ENCODE measurements around the gene BBS4.
"Not testable (repeated sequence)": the region's sequence is repeated elsewhere in the genome, so short reads cannot be mapped to it uniquely, and the experiment has no call there.

Gene BBS4, protein sequence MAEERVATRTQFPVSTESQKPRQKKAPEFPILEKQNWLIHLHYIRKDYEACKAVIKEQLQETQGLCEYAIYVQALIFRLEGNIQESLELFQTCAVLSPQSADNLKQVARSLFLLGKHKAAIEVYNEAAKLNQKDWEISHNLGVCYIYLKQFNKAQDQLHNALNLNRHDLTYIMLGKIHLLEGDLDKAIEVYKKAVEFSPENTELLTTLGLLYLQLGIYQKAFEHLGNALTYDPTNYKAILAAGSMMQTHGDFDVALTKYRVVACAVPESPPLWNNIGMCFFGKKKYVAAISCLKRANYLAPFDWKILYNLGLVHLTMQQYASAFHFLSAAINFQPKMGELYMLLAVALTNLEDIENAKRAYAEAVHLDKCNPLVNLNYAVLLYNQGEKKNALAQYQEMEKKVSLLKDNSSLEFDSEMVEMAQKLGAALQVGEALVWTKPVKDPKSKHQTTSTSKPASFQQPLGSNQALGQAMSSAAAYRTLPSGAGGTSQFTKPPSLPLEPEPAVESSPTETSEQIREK

DNA sequence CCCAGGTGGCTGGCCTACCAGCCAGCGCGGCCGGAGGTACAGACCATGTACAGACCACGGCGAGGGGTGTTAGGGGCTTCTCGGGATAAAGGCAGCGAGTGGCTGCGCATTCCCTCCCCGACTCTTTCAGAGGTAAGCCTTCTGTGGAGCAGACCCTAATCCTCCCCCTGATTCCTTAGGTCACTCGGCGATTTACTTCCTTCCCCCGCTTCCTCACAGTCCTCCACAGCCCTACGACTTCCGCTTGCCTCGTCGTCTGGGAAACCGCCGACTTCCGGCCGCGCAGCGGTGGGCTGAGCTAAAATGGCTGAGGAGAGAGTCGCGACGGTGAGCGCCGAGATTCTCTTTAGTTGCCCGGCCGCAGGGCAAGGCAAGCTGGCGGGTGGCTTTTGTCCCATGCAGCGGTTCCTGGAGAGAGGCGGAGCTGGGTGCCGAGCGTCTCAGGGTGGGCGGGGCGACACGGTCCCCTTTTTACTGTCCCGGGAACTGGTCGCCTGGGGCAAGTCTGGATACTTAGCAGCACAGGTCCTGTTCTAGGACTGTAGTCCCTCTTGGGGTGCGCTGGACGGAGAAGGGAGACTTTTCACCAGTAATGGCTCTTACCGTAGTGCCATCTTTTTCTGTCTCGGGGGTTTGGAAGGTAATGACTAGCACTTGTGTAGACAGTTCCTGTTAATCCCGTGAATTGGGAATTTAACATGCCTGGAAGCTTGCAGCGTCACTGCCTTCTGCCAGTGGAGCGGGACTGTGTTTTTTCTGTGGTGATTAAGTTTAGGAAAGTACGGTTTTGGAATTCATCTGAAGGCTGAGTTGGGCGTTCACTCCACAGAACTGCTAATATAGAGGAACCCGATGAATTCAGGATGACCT lies at the start of gene BBS4, which contains the start of gene HIGD2B:
Gene BBS4, plus strand, starts transcription at position 283 of the 870 bp plus-strand sequence. Its CDS starts 21 bp downstream, at position 304.
Gene HIGD2B, minus strand, starts transcription at position 258 of the 870 bp plus-strand sequence. CDS start 9,808 bp downstream, outside the sequence.
- DNase-seq (ENCODE audit: low read depth), result peak; percentile 86

DNA sequence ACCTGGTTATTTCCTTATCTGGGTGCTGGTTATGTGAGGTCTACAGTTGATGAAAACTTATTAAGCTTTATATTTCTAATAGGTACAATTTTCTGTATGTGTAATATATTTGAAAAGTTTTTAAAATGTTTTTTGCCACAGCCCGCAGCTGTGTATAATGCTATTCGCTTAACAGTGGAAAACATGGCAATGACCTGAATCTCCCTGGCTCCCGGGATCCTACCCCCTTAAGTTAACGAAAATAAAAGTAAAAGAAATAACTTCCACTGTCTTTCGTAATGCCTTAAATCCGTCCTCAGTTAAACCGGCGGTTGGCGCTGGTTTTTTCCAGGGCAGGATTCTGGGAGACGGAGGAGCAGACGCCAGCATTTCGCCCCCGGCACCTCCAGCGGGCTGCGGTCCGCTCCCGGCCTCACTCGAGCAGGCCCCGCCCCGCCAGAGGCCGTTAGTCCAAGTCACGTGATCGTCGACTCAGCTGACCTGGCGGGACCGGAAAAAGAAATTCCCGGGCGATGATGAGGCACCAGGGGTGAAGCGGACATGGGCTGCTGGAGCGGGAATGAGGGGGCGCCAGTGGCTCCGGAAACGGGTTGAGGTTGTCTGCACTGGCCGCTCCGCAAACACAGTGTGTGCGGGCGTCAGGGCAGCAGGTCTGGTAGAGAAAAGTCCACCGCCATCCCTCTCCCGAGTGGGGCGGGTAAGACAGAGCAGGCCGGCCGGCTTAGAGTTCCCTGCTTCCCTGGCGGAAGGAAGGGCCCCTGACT lies 49.3 kb upstream of the BBS4 start:
- DNase-seq (ENCODE audit: low read depth), result peak; percentile 85

DNA sequence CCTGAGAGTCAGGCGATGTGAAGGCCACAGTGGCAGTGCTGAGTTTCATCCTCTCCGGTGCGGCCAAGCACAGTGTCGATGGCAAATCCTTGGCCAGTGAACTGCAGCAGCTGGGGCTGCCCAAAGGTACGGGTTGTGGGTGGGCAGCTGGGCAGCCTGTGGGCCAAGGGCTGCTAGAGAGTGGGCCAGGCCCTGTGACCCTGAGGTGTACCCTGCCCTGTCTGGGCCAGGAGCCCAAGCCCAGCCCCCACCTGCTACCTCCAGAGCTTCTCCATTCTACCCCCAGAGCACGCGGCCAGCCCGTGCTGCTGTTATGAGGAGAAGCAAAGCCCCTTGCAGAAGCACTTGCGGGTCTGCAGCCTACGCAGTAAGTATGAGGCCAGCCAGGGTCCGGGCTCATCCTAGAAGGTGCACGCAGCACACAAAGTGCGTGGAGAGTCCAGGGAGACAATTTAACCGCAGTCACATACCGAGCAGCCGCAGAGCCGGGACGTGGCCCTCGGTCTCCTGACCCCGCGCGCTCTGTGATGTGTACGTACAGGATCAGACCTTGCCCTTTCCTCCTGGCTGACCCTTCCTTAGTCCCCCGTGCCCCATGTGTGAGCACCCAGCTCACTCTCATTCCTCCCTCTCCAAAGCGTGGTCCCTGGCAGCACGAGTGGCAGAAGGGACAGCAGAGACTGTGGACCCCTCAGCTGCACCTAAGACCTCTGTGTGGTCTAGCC lies 46.1 kb upstream of the BBS4 start:
- DNase-seq (ENCODE audit: low read depth), result not testable (repeated sequence)

DNA sequence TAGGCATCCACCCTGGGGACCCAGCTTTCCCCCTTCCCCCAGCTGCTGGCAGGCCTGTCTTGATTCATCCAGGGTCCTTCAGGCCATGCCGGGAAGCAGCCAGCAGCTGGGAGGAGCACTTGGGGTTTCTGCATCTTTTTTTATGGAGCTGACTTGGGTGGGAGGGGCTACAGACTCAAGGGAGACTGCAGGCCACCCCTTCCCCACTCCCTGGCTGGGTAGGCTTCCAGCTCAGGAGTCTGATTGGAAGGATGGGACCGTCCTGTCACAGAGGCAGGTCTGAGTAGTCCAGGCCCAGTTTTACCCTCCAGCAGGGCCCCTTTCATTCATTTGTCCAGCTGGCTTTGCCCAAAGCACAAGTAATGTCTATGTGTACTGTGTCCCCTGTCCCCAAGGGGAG lies 43.7 kb upstream of the BBS4 start:
- not testable (repeated sequence) for DNase-seq (ENCODE audit: low read depth)

DNA sequence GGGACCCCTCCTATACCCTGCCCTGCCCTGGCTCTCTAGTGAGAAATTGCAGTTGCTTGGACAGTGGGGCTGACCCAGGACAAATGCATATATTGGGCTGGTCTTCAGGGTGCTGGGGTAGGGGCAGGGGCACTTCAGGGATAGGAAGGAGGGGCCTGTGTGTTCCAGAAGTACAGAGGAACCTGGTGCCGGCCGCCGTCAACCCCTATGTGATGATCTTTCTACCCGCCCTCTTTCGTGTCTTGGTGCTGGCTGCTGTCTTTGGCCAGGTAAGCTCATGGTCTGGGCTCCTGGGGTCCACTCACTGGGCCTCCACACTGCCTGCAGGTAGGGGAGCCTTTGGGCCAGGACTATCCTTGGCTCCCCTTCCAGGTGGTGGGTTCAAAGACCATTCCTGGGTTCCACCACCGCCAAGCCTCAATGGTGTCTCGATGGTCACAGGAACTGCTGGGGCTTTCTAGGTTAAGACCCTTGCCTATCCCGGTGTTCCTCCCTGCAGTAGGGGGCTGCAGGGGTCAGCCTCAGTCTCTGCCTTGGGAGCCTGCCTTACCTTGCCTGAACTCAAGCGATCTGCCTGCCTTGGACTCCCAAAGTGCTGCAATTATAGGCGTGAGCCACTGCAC lies 37.3 kb upstream of the BBS4 start:
- DNase-seq (ENCODE audit: low read depth), result not testable (repeated sequence)

DNA sequence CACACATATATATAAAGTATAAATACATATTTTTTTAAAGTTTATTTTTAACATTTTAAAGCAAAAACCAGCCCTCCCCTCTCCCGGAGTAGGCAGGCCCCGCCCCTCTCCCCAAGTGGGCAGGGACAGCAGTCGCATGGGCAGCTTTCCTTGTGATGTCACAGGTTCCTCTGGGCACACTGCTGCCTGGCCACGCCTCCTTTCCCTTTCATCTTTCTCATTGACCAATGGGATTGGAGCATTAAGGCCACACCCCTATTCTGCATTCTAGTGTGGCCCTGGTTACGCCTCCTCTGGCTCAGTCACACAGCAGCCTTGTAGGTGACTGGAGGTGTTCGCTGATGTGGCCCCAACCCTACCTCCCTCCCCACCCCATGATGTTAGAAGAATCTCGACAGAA lies 31.6 kb upstream of the BBS4 start, which contains the start of gene GOLGA6B:
Gene GOLGA6B, plus strand, starts transcription at position 301 of the 400 bp plus-strand sequence. Its CDS starts 41 bp downstream, at position 342.
- DNase-seq (ENCODE audit: low read depth), result not testable (repeated sequence)

DNA sequence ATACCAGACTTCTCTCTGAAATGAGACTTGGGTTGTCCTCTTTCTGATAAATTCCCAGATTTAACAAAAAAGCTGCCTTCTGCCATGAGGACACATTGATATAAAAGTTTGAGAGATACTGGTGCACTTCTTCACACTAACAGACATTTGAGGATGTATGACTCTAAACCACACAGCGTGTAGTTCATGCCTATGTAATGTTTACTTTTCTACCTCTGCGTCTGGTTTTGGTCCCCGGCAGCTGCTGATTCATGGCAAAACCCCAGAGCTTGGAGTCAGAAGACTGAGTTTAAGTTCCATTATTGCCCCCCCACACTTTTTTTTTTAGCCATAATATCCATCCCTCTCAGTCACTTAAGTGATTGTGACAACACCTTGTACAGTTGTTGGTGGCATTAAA lies 30.0 kb upstream of the BBS4 start:
- not testable (repeated sequence) for DNase-seq (ENCODE audit: low read depth)

DNA sequence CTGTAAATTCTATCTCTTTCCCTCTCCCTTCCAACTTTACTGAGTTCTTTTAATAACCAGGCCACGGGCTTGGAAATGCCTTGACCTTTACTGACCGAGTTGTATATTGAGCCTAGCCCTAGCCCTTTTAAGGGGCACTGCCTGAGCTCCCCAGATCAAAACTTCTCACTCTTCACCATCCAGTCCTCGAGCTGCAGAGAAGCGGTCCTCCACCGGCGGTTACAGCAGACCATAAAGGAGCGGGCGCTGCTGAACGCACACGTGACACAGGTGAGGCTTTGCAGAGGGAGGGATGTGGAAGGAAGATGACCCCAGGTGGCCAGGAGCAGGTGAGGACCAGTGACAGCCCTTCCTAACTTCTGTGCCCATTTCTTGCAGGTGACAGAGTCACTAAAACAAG lies 24.9 kb upstream of the BBS4 start:
- DNase-seq (ENCODE audit: low read depth), result not testable (repeated sequence)

DNA sequence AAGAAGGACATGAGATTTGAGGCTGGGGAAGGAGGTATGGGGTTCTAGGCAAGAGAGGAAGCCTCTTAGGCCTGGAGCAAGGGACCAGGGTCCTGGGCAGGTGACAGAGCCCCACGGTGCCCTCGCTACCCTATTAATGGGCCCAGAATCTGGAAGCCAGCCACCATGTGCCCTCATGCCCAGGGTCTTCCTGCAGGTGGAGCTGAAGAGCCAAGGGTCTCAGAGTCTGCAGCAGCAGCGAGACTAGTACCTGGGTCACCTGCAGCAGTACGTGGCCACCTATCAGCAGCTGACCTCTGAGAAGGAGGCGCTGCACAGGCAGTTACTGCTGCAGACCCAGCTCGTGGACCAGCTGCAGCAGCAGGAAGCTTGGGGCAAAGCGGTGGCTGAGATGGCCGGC lies 22.1 kb upstream of the BBS4 start:
- DNase-seq (ENCODE audit: low read depth), result not testable (repeated sequence)

DNA sequence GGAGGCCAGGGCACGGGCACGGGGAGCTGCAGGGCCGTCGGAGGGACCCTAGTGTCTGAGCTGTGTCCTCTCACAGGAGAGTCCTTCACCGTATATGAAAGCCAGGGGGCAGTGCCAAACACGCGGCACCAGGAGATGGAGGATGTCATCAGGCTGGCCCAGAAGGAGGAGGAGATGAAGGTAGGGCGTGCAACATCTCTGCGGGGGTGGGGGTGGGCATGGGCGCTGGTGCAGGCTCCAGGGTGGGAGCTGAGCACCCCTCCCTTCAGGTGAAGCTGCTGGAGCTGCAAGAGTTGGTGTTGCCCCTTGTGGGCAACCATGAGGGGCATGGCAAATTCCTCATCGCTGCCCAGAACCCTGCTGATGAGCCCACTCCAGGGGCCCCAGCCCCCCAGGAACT lies 20.3 kb upstream of the BBS4 start:
- DNase-seq (ENCODE audit: low read depth), result not testable (repeated sequence)

DNA sequence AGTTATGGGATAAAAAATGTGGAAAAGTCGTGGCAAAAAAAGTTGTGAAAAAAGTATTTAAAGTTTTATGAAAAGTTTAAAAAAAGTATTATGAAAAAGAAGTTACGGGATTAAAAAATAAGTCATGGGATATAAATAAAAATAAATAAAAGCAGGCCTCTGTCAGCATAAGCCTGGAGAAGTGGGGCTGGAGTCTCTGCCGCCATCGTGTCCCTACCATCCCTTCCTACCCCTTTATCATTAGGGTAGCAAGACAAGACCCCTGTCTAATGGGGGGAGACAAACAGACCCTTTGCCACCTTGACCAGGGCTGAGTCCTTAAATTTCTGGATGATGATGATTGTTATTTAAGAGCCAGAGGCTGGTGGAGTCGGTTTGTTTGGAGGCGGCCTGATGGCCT lies 16.2 kb upstream of the BBS4 start:
- DNase-seq (ENCODE audit: low read depth), result not testable (repeated sequence)

DNA sequence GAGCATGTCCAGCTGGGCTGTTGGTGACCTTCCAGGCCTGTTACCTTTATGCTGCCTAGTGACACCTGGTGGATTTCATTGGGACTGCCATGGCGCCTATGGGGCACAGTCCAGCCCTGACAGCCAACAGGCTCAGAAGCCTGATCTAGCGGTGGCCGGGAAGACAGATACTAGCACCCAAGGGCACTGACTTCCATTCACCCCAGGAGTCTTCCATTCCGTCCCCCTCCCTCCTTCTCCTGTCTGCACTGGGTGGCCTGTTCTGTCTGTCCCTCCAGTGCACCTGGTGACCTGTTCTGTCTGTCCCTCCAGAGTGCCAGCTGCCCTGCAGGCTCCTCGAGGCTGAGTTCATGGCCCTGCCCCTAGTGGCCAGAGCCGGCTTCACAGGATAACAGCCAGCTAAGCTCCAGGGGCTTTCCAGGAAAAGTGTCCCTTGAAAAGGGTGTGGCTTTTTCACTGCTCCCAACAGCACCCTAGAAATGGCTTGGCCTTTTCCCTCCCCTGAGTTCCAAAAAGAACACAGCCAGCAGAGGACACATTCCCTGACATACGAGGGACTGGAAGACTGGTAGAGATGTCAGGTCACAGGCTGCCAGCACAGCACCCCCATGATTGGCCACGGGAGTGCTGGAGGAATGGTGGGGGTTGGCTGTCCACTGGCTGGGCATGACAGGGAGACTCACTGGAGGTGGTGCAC lies 15.2 kb upstream of the BBS4 start:
- peak; percentile 49 for DNase-seq (ENCODE audit: low read depth)

DNA sequence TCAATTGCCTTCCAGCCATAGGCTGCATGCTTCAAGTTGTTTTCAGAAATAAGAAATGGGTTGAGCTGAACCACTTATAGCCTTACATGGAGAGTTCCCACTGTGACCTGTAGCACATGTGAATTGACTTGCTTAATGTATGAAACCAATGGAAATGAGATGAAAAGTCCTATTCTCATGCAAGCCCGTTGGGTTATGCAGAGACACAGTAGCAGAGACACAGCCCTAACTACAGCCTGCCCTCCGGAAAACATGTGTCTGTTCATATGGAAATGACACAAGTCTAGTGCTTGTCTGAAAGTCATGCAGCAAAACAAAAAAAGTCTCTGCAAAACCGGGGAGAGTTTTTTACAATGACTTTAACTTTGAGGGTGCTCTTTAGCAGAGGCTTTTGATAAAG lies 14.5 kb upstream of the BBS4 start:
- no peak for DNase-seq (ENCODE audit: low read depth)

DNA sequence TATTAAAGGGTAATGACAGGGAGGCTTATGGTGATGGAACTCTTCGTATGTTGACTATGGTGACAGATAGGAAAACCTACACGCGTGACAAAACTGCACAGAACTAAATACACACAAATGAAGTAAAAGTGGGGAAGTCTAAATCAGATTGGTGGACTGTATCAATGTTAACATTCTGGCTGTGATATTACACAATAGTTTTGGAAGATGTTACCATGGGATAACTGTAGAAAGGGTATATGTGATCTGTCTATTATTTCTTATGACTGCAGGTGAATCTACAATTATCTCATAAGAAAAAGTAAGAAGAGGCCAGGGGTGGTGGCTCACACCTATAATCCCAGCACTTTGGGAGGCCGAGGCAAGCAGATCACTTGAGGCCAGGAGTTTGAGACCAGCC lies 9.2 kb upstream of the BBS4 start:
- DNase-seq (ENCODE audit: low read depth), result no peak

DNA sequence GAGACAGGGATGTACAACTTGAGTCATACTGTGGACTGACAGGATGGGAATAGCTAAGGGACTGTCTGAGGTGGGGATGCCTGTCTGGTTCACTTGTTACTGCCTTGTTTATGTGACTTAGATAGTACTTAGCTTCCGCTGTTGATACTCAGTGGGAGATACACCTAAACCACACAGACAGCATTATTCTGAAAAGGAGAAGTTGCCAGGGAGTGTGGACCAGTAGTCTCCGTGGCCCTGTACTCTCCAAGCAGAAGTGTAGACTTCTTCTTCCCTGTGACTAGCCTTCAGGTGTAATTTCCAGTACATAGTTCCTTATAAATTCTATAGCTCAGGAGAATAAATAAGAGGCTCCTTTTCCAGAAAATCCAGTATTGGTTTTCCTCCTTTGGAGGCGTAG lies 5.1 kb upstream of the BBS4 start:
- DNase-seq (ENCODE audit: low read depth), result no peak

DNA sequence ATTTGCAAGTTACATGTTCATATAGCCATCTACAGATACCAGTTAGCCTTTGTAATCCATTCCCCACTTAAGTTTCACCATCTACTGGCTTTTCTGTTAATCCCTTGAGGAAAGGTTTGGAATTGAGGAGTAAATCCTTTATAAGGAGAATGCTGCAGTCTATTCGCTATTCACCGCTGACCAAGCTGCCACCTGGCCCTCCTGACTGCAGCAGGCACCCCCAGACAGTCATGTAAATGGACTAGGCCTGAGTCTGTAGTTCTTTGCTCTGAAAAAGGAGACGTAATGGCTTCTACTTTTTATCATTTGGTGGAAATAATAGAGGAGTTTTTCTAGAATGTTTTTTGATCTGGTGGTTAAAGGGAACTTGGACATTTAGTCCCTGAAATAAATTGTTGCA lies 3.2 kb upstream of the BBS4 start:
- no peak for DNase-seq (ENCODE audit: low read depth)

DNA sequence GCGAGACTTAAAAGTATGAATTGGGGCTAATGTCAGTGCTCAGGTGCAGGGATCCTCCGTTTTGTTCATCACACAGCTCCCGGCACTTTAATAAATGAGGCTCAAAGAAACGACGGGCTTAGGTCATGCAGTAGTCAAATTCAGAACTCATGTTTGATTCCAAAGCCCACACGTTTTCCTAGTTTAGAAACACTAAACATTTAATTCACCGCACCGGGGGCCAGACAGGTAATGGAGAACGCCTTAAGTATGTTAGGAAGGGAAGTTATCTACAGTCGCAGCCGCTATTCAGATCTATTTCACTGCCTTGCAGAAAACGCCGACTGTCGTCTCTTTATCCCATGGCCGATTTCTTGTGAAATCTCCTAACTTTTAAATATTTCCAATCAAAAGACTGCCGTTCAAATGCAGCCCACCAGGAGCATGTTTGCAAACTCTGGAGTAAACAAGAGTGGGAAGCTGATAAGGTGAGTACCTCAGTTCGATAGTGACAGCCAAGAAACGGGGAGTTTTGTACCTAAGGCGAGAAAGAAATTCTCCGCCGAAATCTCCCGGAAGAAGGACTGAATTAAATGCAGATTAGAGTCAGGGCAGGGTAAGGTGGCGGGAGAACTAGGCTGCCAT lies 594 bp upstream of the BBS4 start:
- DNase-seq (ENCODE audit: low read depth), result no peak

DNA sequence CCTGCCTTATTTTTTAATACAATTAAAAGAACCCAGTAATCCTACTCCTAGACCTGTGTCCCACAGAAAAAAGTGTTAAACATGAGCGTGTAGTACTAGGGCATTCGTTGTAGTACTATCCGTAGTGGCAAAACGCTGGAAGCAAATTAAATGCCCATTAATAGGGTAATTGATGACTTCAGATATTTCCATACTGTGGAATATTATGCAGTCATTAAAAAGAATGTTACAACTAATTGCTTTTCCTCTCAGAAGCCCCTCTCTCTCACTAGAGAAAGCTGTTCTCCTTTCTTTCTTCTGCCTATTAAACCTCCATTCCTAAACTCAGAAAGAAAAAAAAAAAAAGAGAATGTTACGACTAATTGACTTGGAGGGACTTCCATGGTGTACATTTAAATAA lies 2.7 kb downstream of the BBS4 start:
- no peak for DNase-seq (ENCODE audit: low read depth)

DNA sequence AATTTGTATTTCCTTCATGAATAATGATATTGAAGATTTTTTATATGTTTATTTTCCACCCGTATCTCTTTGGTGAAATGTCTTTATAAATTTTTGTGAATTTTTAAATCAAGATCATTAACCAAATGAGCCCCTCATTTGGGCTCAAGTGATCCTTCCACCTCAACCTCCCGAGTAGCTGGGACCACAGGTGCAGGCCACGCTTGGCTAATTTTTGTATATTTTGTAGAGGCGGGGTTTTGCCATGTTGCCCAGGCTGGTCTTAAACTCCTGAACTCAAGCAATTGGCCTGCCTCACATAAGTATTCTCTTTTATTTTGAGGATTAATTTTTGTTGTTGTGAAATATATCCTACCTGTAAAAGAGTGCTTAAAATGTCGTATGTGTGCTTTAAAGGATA lies 4.9 kb downstream of the BBS4 start:
- no peak for DNase-seq (ENCODE audit: low read depth)

DNA sequence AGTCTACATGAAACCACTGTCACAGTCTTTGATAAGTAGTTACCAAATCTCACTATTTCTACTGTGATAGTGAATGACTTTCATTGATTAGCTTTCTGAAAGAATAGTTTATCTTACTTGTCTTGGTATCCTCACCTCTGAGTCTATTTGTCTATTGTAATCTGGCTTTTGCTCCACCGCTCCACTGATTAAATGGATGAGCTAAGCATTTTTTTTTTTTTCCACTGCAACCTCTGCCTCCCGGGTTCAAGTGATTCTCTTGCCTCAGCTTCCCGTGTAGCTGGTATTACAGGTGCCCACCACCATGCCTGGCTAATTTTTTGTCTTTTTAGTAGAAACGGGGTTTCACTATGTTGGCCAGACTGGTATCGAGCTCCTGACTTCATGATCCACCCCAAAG lies 12.9 kb downstream of the BBS4 start:
- no peak for DNase-seq (ENCODE audit: low read depth)
